DND-41 (cell line): ENCODE measurements around the gene DRC3.

Experiments
- EZH2 ChIP-seq: IDR thresholded peaks from 3 replicates; pipeline ENCODE4 v1.6.1; 2012; ENCODE audit warnings: borderline replicate concordance, low read depth, mild to moderate bottlenecking, moderate library complexity, low read length, inconsistent platforms; ENCODE audit not compliant: severe bottlenecking
- TF ChIP-seq, protein P1 (sequence below): IDR thresholded peaks from 2 replicates; pipeline ENCODE4 v1.5.1; 2012; ENCODE audit warnings: borderline replicate concordance, low read length, moderate library complexity, mild to moderate bottlenecking; ENCODE audit not compliant: poor library complexity, severe bottlenecking; ENCODE audit errors: extremely low read depth

DNA sequence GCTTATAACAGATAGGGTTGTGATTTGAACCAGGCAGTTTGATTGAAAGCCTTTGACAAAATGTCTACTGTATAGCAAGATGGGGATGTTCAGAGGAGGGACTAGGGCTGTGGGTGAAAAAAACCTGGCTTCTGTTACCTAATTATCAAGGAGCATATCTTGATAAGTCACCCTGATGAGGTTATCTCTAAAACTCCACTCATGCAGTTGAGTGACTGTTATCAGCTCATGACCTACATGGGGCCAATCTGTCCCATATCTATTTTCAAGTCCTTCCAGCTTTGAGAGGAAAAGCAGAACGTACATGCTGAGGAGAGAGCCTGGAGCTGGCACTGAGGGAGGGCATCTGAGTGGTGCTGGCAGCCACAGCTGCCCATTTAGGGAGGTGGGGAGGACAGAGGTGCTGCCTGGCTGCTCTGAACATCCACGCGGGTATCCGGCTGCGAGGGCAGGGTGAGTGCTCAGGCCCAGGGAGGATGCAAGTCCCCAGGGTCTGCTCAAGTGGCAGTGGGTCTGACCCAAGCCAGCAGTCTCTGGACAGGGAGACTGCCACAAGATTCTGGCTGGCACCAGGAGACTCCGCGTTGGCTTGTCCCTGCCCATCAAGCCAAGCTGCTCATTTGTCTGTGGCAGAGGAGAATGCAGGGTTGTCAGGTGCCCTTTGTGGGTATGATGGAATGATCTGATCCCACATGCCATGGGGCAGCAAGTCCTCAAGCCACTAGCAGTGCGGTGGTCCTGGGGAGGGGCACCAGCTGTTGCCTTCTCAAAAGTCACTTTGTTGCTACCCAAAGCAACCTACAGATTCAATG lies 37.2 kb downstream of the DRC3 start:
- TF ChIP-seq, protein P1, sequence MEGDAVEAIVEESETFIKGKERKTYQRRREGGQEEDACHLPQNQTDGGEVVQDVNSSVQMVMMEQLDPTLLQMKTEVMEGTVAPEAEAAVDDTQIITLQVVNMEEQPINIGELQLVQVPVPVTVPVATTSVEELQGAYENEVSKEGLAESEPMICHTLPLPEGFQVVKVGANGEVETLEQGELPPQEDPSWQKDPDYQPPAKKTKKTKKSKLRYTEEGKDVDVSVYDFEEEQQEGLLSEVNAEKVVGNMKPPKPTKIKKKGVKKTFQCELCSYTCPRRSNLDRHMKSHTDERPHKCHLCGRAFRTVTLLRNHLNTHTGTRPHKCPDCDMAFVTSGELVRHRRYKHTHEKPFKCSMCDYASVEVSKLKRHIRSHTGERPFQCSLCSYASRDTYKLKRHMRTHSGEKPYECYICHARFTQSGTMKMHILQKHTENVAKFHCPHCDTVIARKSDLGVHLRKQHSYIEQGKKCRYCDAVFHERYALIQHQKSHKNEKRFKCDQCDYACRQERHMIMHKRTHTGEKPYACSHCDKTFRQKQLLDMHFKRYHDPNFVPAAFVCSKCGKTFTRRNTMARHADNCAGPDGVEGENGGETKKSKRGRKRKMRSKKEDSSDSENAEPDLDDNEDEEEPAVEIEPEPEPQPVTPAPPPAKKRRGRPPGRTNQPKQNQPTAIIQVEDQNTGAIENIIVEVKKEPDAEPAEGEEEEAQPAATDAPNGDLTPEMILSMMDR = no peak
- TF ChIP-seq EZH2 = no peak
